GM19397 (cell line): ENCODE measurements around the gene MACROH2A2.
"Not testable (repeated sequence)": the region's sequence is repeated elsewhere in the genome, so short reads cannot be mapped to it uniquely, and the experiment has no call there.

Experiments used
- ATAC-seq: cut with Tn5 transposase; IDR thresholded peaks from one replicate; pipeline ENCODE4 v1.9.1; 2021; ENCODE audit warnings: mild to moderate bottlenecking, moderate library complexity; ENCODE audit not compliant: unreplicated experiment

MACROH2A2 gene

DNA sequence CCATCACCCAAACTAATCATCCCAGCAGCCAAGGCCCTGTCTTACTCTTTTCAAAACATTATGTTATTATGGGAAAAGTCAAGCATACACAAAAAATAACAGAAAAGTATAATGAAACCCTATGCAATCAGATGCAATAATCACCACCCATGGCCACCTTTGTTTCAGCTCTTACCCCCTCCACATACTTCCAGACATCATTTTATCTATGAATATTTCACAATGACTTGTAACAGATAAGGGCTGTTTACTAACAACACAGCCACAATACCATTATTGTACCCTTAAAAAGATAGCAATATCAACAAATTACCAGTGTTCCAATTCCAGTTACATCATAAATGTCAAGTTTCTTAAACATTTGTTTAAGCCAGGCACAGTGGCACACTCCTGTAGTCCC, 44.8 kb downstream of the MACROH2A2 start:
- ATAC-seq: no peak

- ATAC-seq: no peak
Observed at GRCh38 chr10:70098271-70098670, 45.6 kb downstream of the MACROH2A2 start.

- not testable (repeated sequence) for ATAC-seq
Observed at GRCh38 chr10:70101068-70101562, 48.5 kb downstream of the MACROH2A2 start.

DNA sequence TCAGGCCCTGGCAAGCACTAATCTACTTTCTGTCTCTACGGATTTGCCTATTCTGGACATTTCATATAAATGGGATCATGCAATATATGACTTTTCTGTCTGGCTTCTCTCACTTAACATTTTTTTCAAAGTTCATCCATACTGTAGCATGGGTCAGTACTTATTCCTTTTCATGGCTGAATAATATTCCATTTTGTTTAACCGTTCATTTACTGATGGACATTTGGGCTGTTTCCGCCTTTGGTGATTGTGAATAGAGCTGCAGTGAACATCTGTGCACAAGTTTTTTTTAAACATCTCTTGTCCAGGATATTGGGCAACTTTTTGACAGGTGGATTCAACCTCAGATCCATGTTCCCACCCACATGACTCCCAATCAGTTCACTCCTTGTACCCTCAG, 49.0 kb downstream of the MACROH2A2 start:
- ATAC-seq: no peak

GRCh38 chr10:70106958-70107791, 54.5 kb downstream of the MACROH2A2 start:
- ATAC-seq: no peak

DNA sequence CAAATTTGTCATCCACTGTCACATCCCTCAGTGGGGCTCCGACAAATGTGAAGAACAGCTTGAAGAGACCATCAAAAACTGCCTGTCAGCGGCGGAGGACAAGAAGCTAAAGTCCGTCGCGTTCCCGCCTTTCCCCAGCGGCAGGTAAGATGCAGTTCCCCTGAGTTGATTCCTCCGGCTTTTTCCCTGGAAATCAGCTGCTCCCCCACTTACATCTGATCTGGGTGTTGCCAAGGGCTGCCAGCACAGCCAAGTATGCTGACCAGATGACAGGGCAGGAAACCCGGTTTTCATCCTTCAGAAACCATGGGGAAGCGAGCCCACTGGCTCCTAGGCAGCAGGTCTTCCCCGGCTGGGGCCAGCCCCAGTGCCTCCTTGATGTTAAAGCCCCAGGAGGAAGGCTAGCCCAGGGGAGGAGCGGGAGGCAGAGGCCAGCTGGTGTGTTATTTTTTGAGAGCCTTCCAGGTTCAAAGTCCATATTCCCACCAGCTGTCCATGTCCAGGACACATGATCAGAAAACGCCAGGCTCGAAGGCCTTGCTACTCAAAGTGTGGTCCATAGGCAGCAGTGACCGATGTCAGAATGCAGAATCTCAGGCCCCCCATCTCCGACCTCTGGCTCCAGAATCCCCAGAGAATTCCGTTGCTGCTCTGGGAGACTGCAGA, 56.6 kb downstream of the MACROH2A2 start:
- ATAC-seq: no peak

- no peak for ATAC-seq
Observed at GRCh38 chr10:70111496-70111895, 58.9 kb downstream of the MACROH2A2 start.

DNA sequence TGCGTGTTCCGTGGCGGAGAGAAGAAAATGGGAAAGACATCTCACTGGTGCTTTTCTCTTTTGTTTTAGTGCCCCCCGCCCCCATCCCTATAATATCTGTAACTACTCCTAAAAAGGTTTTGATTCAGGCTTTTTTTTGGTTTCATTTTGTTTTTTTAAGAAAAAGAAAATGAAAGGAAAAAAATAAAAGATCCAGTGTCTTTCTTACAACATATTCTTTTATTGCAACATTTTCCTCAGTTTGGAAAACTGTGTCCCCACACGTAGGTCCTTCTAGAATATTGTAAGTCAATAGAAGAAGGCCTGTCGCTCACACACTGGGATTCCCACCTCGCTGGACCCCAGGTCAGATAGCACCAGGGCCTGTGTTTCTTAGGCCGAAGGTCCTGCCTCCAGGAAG, 59.4 kb downstream of the MACROH2A2 start:
- no peak for ATAC-seq

GRCh38 chr10:70114902-70115301, 62.3 kb downstream of the MACROH2A2 start:
- no peak for ATAC-seq

DNA sequence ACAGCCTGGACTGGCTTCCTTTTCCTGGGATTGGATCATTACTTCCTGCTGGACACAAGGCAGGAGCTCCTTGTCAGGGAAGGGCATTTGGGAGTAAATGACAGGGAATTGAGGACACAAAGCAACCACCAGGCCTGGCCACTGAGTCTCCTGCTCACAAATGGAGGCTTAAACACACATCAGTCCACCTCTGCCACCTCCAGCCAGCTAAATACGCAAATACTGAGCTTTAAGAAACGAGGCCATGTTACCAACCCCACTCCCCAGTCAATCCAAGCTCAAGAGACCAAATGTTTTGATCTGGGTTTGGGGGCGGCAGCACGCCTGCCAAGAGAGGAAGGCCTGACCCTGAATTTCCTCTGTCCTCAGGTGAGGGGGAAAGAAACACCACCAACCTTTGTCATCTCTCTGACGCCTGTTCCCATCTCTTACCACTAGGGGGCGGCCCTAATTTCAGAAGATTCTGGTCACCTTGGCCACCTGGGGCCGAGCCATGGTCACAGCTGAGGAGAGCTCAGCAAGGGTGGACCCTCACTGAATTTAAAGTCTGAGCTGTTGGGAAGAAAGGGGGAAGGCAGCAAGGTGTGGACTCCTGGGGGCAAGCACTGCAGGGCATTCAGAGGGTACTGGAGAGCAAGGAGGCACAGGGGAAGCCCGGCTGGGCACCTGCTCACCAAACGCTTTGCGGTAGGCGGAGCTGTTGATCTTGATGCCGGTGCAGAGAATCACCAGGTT, 63.5 kb downstream of the MACROH2A2 start:
- ATAC-seq: no peak

DNA sequence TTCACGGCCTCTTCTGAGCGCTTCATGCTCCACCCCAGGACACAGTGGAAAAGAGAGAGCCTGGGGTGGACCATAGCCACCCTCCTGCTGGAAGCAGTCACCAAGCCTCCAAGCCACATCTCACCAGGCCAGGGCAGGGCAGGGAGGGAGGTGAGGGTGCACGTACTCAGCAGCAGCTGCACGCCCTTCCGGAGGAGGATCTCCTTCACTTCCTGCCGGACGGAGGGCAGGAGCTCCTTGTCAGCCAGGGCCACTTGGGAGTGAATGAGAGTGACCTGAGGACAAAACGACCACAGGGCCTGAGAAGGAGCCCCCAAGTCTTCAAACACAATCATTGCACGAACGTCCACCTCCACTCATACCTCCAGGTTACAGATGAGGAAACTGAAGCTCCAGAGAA, 65.0 kb downstream of the MACROH2A2 start:
- ATAC-seq: no peak

- no peak for ATAC-seq
Observed at GRCh38 chr10:70118196-70118595, 65.5 kb downstream of the MACROH2A2 start.

GRCh38 chr10:70119197-70119596, 66.6 kb downstream of the MACROH2A2 start:
- ATAC-seq: no peak

DNA sequence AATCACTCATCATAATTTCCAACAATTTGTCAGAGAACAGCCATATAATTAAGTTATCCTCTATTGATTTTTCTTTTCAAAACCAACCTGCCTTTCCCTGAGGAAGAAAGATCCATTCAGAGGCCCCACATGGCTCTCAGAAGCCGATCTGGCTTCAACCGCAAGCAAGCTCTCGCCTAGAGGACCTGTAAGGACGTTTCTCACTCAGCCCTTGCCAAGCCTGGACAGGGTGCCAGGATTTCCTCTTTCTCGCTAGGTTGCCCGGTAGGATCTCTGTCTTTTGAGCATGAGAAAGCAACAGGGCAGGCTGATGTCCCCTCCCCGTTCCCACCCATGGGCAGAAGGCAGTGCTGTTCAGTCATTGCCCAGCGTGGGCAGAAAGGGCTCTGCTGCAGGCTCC, 67.0 kb downstream of the MACROH2A2 start:
- no peak for ATAC-seq

- ATAC-seq: no peak
Observed at GRCh38 chr10:70120417-70120816, 67.8 kb downstream of the MACROH2A2 start.

GRCh38 chr10:70121281-70121949, 68.8 kb downstream of the MACROH2A2 start:
- no peak for ATAC-seq

GRCh38 chr10:70122742-70123141, 70.1 kb downstream of the MACROH2A2 start:
- ATAC-seq: no peak

DNA sequence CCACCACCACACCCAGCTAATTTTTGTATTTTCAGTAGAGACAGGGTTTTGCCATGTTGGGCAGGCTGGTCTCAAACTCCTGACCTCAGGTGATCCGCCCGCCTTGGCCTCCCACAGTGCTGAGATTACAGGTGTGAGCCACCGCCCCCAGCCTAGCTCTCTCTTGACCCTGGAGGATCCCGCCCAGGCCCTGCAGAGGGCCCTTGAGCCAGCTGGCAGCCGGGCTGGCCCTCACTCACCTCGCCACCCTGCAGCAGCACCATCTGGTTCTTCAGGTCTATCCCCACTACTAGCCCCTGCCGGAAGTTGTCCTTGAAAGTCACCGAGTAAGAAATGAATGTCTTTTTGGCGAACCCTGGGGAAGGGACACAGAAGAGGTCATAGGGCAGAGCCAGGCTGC, 70.5 kb downstream of the MACROH2A2 start:
- not testable (repeated sequence) for ATAC-seq

DNA sequence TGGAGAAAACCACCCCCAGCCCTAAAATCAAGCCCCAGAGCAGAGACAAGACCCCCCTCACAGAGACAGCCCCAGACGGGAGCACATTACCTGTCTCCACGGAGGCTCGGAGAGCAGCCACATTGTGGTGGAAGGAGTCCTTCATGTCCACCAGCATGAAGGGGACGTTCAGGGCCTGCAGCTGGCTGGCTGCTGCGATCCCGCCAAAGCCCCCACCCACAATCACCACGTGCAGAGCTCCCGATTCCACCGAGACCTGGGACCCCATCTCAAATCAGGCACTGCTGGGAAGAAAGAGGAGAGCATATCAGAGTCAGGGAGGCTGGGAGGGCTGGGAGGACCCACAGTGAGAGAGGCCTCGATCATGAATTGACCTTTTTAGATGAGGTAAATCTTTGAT, 71.2 kb downstream of the MACROH2A2 start:
- no peak for ATAC-seq

- ATAC-seq: no peak
Observed at GRCh38 chr10:70124415-70124814, 71.8 kb downstream of the MACROH2A2 start.

DNA sequence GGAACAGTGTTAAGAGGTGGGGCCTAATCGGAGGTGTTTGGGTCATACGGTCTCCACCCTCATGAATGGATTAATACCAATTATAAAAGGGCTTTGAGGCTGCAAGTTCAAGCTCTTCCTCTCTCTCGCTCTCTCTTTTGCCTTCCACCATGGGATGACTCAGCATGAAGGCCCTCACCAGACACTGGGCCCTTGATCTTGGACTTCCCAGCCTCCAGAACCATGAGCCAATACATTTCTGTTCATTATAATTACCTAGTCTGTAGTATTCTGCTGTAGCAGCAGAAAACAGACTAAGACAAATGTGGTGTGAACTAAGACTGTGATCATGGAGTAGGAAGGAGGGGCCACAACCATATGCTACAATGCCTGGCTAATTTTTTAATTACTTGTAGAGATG, 72.3 kb downstream of the MACROH2A2 start:
- no peak for ATAC-seq
